Smooth muscle cell (in vitro differentiated cells): Measurements from ENCODE around the gene TPP1. TPM values are rescaled to one million over a fixed set of nuclear protein-coding genes. Genes with fewer than 3 reads are reported as not detected.

Source experiments
- DNase-seq: peaks from one replicate; lab custom pipeline; 2025; ENCODE audit not compliant: unreplicated experiment; lab: John Stamatoyannopoulos, UW
- H2AFZ ChIP-seq: fragments of 200-600 bp; sonication (generic); 2 replicates; pipeline ENCODE4 v1.6.0; 2016; ENCODE audit warnings: antibody characterized with exemption, low read depth, mild to moderate bottlenecking
- H3F3A ChIP-seq: fragments of 200-600 bp; sonication (generic); 2 replicates; pipeline ENCODE4 v1.6.0; 2017; ENCODE audit warnings: antibody characterized with exemption, low read depth
- H3K27ac ChIP-seq: fragments of 200-600 bp; sonication (generic); 2 replicates; pipeline ENCODE4 v1.5.1; 2016; ENCODE audit warnings: low read depth, mild to moderate bottlenecking
- H3K27me3 ChIP-seq: fragments of 200-600 bp; sonication (generic); 2 replicates; pipeline ENCODE4 v1.6.1; 2016; ENCODE audit warnings: low read depth, mild to moderate bottlenecking
- H3K36me3 ChIP-seq: fragments of 200-600 bp; sonication (generic); 2 replicates; pipeline ENCODE4 v1.5.1; 2016; ENCODE audit warnings: low read depth
- H3K4me1 ChIP-seq: fragments of 200-600 bp; sonication (generic); 2 replicates; pipeline ENCODE4 v1.5.1; 2016; ENCODE audit warnings: low read depth
- H3K4me2 ChIP-seq: fragments of 200-600 bp; sonication (generic); 2 replicates; pipeline ENCODE4 v1.6.0; 2016; ENCODE audit warnings: mild to moderate bottlenecking
- H3K4me3 ChIP-seq: fragments of 200-600 bp; sonication (generic); 2 replicates; pipeline ENCODE4 v1.5.1; 2016; ENCODE audit warnings: mild to moderate bottlenecking
- H3K79me2 ChIP-seq: fragments of 200-600 bp; sonication (generic); 2 replicates; pipeline ENCODE4 v1.6.0; 2016; ENCODE audit warnings: low read depth, mild to moderate bottlenecking
- H3K9ac ChIP-seq: fragments of 200-600 bp; sonication (generic); 2 replicates; pipeline ENCODE4 v1.6.0; 2016; ENCODE audit warnings: low read depth
- H3K9me3 ChIP-seq: fragments of 200-600 bp; sonication (generic); replicated peaks from 2 replicates; pipeline ENCODE4 v1.5.1; 2016; ENCODE audit warnings: low read depth
- H4K20me1 ChIP-seq: fragments of 200-600 bp; sonication (generic); 2 replicates; pipeline ENCODE4 v1.6.0; 2016; ENCODE audit warnings: low read depth
- CTCF ChIP-seq: fragments of 200-600 bp; sonication (generic); IDR thresholded peaks from 2 replicates; pipeline ENCODE4 v1.5.1; 2017; ENCODE audit warnings: borderline replicate concordance, mild to moderate bottlenecking, antibody characterized with exemption; ENCODE audit not compliant: insufficient read depth, poor library complexity, severe bottlenecking
- WGBS: methylation state at CpG from one replicate; pipeline ENCODE4 v1.1.7; 2016; ENCODE audit warnings: low lambda C conversion rate; 5-methylcytosine and 5-hydroxymethylcytosine counted together
- polyA plus RNA-seq: library from polyadenylated mRNA; unstranded; fragments of >200 nt; fragmentation: Nextera tagmentation; extraction: Ambion mirVana; gene quantifications from 2 replicates; pipeline ENCODE4 v1.2.1, GENCODE V29; 2016
- total RNA-seq: library from RNA; depleted of rRNA; stranded (reverse); fragments of >200 nt; gene quantifications from 2 replicates; pipeline ENCODE4 v1.2.3, GENCODE V29; 2014

Gene TPP1
- total and polyA plus RNA-seq, 2 experiments from 2014 or later: 37.3 to 55.4 TPM

DNA sequence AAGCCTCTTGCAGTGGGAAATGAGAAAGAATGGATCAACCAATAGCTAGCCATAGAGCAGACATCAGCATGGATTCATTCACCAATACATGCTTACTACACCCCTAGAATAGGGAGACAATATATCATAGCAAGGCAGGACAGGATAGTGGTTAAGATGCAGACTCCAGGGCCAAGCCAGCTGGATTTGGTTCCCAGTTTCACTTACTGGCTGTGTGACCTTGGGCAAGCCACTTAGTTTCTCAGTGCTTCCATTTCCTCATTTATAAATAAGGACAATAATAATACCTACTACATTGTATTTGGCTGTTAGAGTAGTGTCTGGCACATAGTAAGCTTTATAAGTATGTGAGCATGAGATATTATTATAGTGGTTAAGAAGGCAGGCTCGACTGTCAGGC is 29.3 kb upstream of the TPP1 start:
- no peak for TF ChIP-seq CTCF
- Histone ChIP-seq H3K4me3 (no peak overlapping the region), H3K9me3 (no peaks in the 10 kb centered on the region), H3K36me3 (no peaks in the 10 kb centered on the region), H3K4me1 (peaks cover 11% of the 10 kb centered on the region), H3F3A (peaks cover 9% of the 10 kb centered on the region), H3K4me2 (no peak overlapping the region), H4K20me1 (peaks cover 54% of the 10 kb centered on the region), H3K79me2 (peaks cover 45% of the 10 kb centered on the region), H3K9ac (no peak overlapping the region), H2AFZ (no peak overlapping the region), H3K27me3 (no peaks in the 10 kb centered on the region), H3K27ac (peak overlapping the region; percentile 73)
- DNase-seq: no peak
- WGBS: 81% methylated on average over 1 of the region's 1 CpG

- no peak for TF ChIP-seq CTCF
- Histone ChIP-seq H3F3A (peaks cover 9% of the 10 kb centered on the region), H3K9ac (peak overlapping the region; percentile 0), H3K4me2 (peak overlapping the region; percentile 61), H3K9me3 (no peaks in the 10 kb centered on the region), H3K36me3 (no peaks in the 10 kb centered on the region), H3K4me1 (peaks cover 11% of the 10 kb centered on the region), H2AFZ (no peak overlapping the region), H3K27ac (peak overlapping the region; percentile 73), H4K20me1 (peaks cover 51% of the 10 kb centered on the region), H3K79me2 (peaks cover 45% of the 10 kb centered on the region), H3K27me3 (no peaks in the 10 kb centered on the region), H3K4me3 (no peak overlapping the region)
- 100% methylated on average over 2 of the region's 2 CpGs for WGBS
- no peak for DNase-seq
These were observed 28.6 kb upstream of the TPP1 start for GRCh38 chr11:6647836-6648235.

DNA sequence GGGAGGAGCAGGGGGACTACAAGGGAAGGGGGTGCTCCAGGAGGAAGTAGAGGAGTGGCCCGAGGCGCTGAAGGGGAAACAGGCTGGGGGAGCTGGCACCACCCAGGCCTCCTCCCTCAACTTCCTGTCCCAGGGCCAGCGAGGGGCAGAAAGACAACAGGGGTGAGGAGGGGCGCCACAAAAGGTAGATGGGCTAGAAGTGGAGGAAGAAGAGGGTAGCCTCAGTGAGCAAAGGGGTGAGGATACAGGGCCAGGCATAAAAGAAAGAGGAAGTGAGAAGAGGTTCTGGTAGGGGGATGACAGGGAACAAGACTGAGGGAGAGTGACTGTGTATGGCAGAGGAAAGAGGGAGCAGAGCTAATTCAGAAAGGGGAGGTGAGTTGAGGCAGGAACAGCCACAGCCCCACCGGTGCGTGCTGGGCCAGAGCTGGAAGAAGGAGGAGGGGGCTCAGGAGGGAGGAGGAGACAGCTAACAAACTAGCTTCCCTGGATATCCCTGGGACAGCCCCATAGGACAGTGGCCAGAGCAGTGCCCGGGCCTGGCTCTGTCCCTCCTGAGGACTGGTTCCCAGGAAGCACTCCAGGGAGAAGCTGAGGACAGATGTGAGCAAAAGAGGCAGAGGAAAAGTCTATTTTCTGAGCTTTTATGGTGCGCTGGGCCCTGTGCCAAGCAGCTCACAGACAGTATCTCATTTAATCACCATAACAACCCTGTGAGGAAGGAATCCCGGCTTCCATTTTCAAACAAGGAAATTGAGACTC is 27.9 kb upstream of the TPP1 start:
- Histone ChIP-seq H3K4me1 (peaks cover 11% of the 10 kb centered on the region), H3K4me3 (peak overlapping the region; percentile 14), H3K27ac (peak overlapping the region; percentile 73), H3K27me3 (no peaks in the 10 kb centered on the region), H3F3A (peaks cover 9% of the 10 kb centered on the region), H3K9ac (peak overlapping the region; percentile 0), H3K79me2 (peaks cover 40% of the 10 kb centered on the region), H3K4me2 (peak overlapping the region; percentile 61), H3K9me3 (no peaks in the 10 kb centered on the region), H4K20me1 (peaks cover 47% of the 10 kb centered on the region), H3K36me3 (no peaks in the 10 kb centered on the region), H2AFZ (no peak overlapping the region)
- DNase-seq: no peak
- 36% methylated on average over 7 of the region's 9 CpGs for whole genome bisulfite sequencing
- TF ChIP-seq CTCF: no peak

- H3K79me2 ChIP-seq: peaks cover 36% of the 10 kb centered on the region
- peak overlapping the region; percentile 14 for H3K4me3 ChIP-seq
- no peaks in the 10 kb centered on the region for H3K27me3 ChIP-seq
- H3K36me3 ChIP-seq: no peaks in the 10 kb centered on the region
- peak overlapping the region; percentile 0 for H3K9ac ChIP-seq
- H3K27ac ChIP-seq: peak overlapping the region; percentile 73
- no peaks in the 10 kb centered on the region for H3K9me3 ChIP-seq
- peaks cover 9% of the 10 kb centered on the region for H3F3A ChIP-seq
- H3K4me1 ChIP-seq: peaks cover 11% of the 10 kb centered on the region
- peaks cover 49% of the 10 kb centered on the region for H4K20me1 ChIP-seq
- no peak for TF ChIP-seq CTCF
- WGBS: 26% methylated on average over 3 of the region's 3 CpGs
- H2AFZ ChIP-seq: no peak overlapping the region
- H3K4me2 ChIP-seq: peak overlapping the region; percentile 61
- DNase-seq: no peak
These were observed 27.3 kb upstream of the TPP1 start for GRCh38 chr11:6646576-6646917.
